Ishikawa (cell line): Measurements from ENCODE around the gene MRPL37.

Source experiments
- CEBPB ChIP-seq: IDR thresholded peaks from 2 replicates; pipeline ENCODE4 v1.6.1; 2012
- CREB1 ChIP-seq: IDR thresholded peaks from 2 replicates; pipeline ENCODE4 v1.6.1; 2012; ENCODE audit warnings: low read depth
- EGR1 ChIP-seq: IDR thresholded peaks from 2 replicates; pipeline ENCODE4 v1.6.1; 2012
- EP300 ChIP-seq: IDR thresholded peaks from 2 replicates; pipeline ENCODE4 v1.6.1; 2012; ENCODE audit warnings: borderline replicate concordance
- FOXM1 ChIP-seq: IDR thresholded peaks from 2 replicates; pipeline ENCODE4 v1.6.1; 2012; ENCODE audit warnings: low read depth, borderline replicate concordance
- MAX ChIP-seq: IDR thresholded peaks from 2 replicates; pipeline ENCODE4 v1.6.1; 2012
- NFIC ChIP-seq: IDR thresholded peaks from 2 replicates; pipeline ENCODE4 v1.6.1; 2012
- RAD21 ChIP-seq: IDR thresholded peaks from 2 replicates; pipeline ENCODE4 v1.6.1; 2012; ENCODE audit warnings: low read depth
- TAF1 ChIP-seq: IDR thresholded peaks from 2 replicates; pipeline ENCODE4 v1.6.1; 2012; ENCODE audit warnings: low read depth, mild to moderate bottlenecking
- TCF12 ChIP-seq: IDR thresholded peaks from 2 replicates; pipeline ENCODE4 v1.6.1; 2012; ENCODE audit warnings: low read depth
- TEAD4 ChIP-seq: IDR thresholded peaks from 2 replicates; pipeline ENCODE4 v1.6.1; 2012
- YY1 ChIP-seq: IDR thresholded peaks from 2 replicates; pipeline ENCODE4 v1.6.1; 2012; ENCODE audit warnings: low read depth
- ZBTB7A ChIP-seq: IDR thresholded peaks from 2 replicates; pipeline ENCODE4 v1.6.1; 2012; ENCODE audit warnings: low read depth
- TF ChIP-seq, protein P1 (sequence below): IDR thresholded peaks from 2 replicates; pipeline ENCODE4 v1.6.1; 2012
- TF ChIP-seq, protein P2 (sequence below): IDR thresholded peaks from 2 replicates; pipeline ENCODE4 v1.6.1; 2012; ENCODE audit warnings: low read depth, mild to moderate bottlenecking

MRPL37 gene

DNA sequence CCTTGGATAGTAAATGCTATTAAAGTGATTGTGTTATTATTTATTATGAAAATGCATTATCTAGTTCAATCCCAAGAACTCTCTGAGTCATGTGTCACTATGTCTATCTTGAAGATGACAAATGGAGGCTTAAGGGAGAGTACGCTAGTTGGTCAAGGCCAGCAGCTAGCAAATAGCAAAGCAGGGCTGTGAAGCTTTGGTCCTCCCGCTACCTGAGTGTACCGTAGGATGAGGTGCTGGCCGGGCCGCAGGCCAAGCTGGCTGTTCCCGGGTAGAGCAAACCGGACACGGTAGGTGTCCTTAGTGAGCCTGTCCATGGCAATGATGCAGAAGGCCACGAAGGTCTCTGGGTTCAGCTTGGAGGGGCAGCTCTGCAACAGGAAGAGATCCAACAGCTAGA is 9.4 kb upstream of the MRPL37 start:
- TF ChIP-seq CEBPB (no peak), MAX (no peak), RAD21 (no peak), TEAD4 (no peak), ZBTB7A (no peak), NFIC (no peak), YY1 (no peak), TCF12 (no peak)

DNA sequence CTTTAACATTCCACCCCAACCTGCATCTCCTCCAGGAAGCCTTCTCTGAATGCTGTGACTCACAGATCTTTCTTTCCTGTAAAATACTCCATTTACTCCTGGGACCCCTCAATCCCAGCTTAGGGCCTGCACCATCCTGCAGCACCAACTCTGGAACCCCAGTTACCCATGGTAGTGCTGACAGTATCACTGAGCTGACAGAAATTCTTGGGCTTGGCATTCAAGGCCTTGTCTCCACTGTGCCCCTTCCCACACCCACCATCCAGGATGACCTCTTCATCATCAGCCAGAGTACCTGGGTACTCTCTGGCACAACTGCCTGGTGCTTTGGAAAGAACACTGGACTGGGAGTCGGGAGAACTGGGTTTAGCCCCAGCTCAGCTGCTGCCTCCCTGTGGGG is 8.4 kb upstream of the MRPL37 start:
- TF ChIP-seq ZBTB7A, result no peak
- TF ChIP-seq TAF1, result no peak
- TF ChIP-seq, protein P1, sequence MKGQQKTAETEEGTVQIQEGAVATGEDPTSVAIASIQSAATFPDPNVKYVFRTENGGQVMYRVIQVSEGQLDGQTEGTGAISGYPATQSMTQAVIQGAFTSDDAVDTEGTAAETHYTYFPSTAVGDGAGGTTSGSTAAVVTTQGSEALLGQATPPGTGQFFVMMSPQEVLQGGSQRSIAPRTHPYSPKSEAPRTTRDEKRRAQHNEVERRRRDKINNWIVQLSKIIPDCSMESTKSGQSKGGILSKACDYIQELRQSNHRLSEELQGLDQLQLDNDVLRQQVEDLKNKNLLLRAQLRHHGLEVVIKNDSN, result no peak
- TF ChIP-seq, protein P2, sequence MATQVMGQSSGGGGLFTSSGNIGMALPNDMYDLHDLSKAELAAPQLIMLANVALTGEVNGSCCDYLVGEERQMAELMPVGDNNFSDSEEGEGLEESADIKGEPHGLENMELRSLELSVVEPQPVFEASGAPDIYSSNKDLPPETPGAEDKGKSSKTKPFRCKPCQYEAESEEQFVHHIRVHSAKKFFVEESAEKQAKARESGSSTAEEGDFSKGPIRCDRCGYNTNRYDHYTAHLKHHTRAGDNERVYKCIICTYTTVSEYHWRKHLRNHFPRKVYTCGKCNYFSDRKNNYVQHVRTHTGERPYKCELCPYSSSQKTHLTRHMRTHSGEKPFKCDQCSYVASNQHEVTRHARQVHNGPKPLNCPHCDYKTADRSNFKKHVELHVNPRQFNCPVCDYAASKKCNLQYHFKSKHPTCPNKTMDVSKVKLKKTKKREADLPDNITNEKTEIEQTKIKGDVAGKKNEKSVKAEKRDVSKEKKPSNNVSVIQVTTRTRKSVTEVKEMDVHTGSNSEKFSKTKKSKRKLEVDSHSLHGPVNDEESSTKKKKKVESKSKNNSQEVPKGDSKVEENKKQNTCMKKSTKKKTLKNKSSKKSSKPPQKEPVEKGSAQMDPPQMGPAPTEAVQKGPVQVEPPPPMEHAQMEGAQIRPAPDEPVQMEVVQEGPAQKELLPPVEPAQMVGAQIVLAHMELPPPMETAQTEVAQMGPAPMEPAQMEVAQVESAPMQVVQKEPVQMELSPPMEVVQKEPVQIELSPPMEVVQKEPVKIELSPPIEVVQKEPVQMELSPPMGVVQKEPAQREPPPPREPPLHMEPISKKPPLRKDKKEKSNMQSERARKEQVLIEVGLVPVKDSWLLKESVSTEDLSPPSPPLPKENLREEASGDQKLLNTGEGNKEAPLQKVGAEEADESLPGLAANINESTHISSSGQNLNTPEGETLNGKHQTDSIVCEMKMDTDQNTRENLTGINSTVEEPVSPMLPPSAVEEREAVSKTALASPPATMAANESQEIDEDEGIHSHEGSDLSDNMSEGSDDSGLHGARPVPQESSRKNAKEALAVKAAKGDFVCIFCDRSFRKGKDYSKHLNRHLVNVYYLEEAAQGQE, result no peak
- TF ChIP-seq YY1, result no peak
- TF ChIP-seq TEAD4, result no peak
- TF ChIP-seq CEBPB, result no peak
- no peak for TF ChIP-seq FOXM1
- TF ChIP-seq RAD21, result no peak
- TF ChIP-seq MAX, result no peak

DNA sequence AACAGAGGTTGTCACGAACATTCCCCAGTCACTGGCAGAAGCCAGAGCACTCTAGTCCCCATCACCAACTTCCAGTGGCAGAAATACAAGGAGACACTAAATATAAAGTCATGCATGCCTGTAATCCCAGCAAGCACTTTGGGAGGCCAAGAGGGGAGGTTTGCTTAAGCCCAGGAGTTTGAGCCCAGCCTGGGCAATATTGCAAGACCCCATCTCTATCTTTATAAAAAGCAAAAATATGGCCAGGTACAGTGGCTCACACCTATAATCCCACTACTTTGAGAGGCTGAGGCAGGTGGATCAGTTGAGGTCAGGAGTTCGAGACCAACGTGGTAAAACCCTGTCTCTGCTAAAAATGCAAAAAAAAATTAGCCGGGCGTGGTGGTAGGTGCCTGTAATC is 6.5 kb upstream of the MRPL37 start:
- TF ChIP-seq RAD21 (no peak), EGR1 (no peak), TEAD4 (no peak), FOXM1 (no peak), CEBPB (no peak), TAF1 (no peak), NFIC (no peak), CREB1 (no peak), MAX (no peak), TCF12 (no peak), YY1 (no peak), EP300 (no peak)
- TF ChIP-seq, protein P1, result no peak
- TF ChIP-seq, protein P2, result no peak

GRCh38 chr1:54199151-54199764 is 709 bp upstream of the MRPL37 start:
- TF ChIP-seq MAX, result 0 out of 2 replicates have a peak, but pooled peaks have one; percentile 1
- TF ChIP-seq TEAD4, result no peak

DNA sequence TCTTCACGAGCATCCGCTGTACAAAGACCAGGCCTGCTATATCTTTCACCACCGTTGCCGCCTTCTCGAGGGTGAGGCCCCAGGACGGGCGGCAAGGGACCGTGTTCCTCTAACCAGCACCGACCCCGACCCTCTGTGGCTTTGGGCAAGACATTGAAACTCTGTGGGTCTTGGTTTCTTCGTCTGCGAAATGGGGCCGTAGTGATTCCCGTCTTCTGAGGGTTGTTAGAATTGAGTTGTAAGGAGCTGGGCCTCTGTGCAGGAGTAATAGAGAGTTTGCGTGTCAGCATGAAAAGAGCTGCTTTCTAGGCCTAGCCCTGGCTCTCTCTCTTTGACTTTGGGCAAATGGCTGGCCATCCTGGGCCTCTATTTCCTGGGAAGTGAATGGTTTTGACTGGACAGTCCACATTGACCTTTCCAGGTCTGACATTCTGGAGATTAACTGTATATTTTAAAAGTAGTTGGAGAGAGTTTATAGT is 591 bp downstream of the MRPL37 start:
- no peak for TF ChIP-seq TCF12
- no peak for TF ChIP-seq RAD21
- no peak for TF ChIP-seq TAF1
- TF ChIP-seq, protein P2, result no peak
